22Rv1 (cell line): ENCODE measurements around the gene CCNB1.
"Not testable (repeated sequence)": the region's sequence is repeated elsewhere in the genome, so short reads cannot be mapped to it uniquely, and the experiment has no call there.

Experiments used
- H3K27ac ChIP-seq: fragments of 450-650 bp; 2 replicates; pipeline ENCODE4 v1.5.1; 2017
- CTCF ChIP-seq: fragments of 450-650 bp; IDR thresholded peaks from 2 replicates; pipeline ENCODE4 v1.5.1; 2017; ENCODE audit warnings: mild to moderate bottlenecking
- ZFX ChIP-seq: fragments of 450-650 bp; IDR thresholded peaks from 2 replicates; pipeline ENCODE4 v1.6.1; 2017; ENCODE audit warnings: antibody characterized with exemption, borderline replicate concordance

CCNB1 gene

GRCh38 chr5:69213513-69214215 is 46.7 kb downstream of the CCNB1 start:
- TF ChIP-seq CTCF (no peak), ZFX (no peak)
- H3K27ac ChIP-seq, result no peak overlapping the region

GRCh38 chr5:69217151-69217511 is 50.2 kb downstream of the CCNB1 start:
- peak overlapping the region; percentile 83 for H3K27ac ChIP-seq
- TF ChIP-seq CTCF (no peak), ZFX (no peak)

GRCh38 chr5:69217548-69218526 is 50.9 kb downstream of the CCNB1 start:
- no peak for TF ChIP-seq CTCF
- no peak for TF ChIP-seq ZFX
- peak overlapping the region; percentile 83 for H3K27ac ChIP-seq

- TF ChIP-seq ZFX, result no peak
- TF ChIP-seq CTCF, result no peak
- H3K27ac ChIP-seq, result no peak overlapping the region
These were observed 53.0 kb downstream of the CCNB1 start for GRCh38 chr5:69219939-69220338.

- H3K27ac ChIP-seq, result not testable (repeated sequence)
These were observed 53.4 kb downstream of the CCNB1 start for GRCh38 chr5:69220371-69220770.

GRCh38 chr5:69220833-69221232 is 53.9 kb downstream of the CCNB1 start:
- H3K27ac ChIP-seq, result not testable (repeated sequence)

- TF ChIP-seq ZFX, result no peak
- TF ChIP-seq CTCF, result no peak
- H3K27ac ChIP-seq, result no peak overlapping the region
These were observed 57.6 kb downstream of the CCNB1 start for GRCh38 chr5:69224520-69224919.

GRCh38 chr5:69225860-69226259 is 58.9 kb downstream of the CCNB1 start:
- TF ChIP-seq ZFX (no peak), CTCF (no peak)
- H3K27ac ChIP-seq, result no peak overlapping the region
